ENCODE results near the gene MPRIP.

The MPRIP gene

DNA sequence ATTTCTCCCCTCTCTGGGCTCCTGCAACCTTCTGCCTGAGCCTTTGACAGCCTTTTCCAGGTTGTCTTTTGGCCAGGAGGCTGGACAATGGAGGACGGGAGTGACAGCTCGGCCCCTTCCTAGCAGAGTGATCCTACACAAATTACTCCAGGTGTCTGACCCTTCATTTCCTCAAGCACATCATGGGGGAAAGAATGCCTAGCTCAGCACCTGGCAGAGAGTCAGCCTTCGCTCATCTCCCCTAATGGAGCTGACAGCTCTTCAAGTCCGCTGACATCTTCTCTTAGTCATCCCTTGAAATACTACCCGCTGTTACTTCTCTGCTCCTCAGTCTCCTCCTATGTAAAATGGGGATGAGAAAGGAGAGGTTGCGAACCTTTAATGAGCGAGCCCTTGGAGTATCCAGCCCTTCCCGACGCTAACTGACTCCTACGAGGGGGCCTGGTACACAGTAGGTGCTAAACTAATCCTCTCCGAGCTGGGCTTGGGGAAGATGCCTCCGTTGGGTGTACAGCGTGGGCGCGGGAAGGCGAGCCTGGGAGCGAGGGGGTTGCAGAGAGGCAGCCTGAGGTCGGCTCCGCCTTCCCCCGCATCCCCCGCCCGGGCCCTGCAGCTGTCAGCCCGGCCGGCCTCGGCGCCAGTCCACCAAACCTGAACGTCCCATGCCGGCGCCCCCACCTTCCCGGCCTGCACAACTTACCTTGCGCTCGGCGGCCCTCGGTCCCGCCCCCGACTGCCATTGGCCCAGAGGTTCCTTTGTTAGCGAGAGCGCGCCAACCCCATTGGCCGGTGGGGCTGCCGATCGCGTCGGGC lies 480 bp upstream of the MPRIP start:
- TF ChIP-seq TAF1 (IDR thresholded peaks at IDR 0.05; ENCODE audit: borderline replicate concordance, insufficient read depth, low read length) (peak; percentile 42; the same call in 1 of the 2 replicates), FOXP2 (optimal IDR thresholded peaks at IDR 0.05; ENCODE audit: borderline replicate concordance, extremely low read depth, extremely low read length, insufficient read depth) (peak; percentile 55), SIN3A (IDR thresholded peaks at IDR 0.05; ENCODE audit: borderline replicate concordance, insufficient read depth, low read length) (peak; percentile 61; the same call in 1 of the 2 replicates), POLR2AphosphoS5 (IDR thresholded peaks at IDR 0.05; ENCODE audit: low read depth, low read length) (peak; percentile 42; the same call in 1 of the 2 replicates)
- TF ChIP-seq, protein P1, sequence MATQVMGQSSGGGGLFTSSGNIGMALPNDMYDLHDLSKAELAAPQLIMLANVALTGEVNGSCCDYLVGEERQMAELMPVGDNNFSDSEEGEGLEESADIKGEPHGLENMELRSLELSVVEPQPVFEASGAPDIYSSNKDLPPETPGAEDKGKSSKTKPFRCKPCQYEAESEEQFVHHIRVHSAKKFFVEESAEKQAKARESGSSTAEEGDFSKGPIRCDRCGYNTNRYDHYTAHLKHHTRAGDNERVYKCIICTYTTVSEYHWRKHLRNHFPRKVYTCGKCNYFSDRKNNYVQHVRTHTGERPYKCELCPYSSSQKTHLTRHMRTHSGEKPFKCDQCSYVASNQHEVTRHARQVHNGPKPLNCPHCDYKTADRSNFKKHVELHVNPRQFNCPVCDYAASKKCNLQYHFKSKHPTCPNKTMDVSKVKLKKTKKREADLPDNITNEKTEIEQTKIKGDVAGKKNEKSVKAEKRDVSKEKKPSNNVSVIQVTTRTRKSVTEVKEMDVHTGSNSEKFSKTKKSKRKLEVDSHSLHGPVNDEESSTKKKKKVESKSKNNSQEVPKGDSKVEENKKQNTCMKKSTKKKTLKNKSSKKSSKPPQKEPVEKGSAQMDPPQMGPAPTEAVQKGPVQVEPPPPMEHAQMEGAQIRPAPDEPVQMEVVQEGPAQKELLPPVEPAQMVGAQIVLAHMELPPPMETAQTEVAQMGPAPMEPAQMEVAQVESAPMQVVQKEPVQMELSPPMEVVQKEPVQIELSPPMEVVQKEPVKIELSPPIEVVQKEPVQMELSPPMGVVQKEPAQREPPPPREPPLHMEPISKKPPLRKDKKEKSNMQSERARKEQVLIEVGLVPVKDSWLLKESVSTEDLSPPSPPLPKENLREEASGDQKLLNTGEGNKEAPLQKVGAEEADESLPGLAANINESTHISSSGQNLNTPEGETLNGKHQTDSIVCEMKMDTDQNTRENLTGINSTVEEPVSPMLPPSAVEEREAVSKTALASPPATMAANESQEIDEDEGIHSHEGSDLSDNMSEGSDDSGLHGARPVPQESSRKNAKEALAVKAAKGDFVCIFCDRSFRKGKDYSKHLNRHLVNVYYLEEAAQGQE (IDR thresholded peaks at IDR 0.05; ENCODE audit: insufficient read depth in 1 of 2, low read depth in 2 of 2, low read length in 2 of 2), result no peak

DNA sequence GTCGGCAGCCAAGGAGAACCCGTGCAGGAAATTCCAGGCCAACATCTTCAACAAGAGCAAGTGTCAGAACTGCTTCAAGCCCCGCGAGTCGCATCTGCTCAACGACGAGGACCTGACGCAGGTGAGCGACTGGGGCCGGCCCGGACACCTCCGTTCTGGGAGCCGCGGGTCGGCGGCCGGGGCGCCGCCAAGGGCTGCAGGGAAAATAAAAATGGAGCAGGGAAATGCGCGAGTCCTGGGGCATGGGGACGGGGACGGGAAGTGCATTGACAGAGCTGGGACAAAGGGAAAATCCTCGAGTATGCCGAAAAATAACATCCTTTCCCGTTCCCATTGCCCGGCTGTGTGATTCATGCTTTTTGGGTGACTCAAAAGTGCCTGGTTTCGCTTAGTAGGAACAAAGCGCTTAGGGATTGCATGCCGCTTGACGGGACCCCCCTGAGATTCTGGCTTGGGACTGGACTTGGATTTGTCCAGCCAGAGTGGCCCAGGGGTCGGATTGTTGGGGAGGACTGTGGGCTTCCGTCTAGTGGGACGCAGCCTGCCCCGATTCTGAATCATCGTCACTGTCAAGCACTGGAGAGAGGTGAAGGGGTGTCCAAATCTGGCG lies 699 bp downstream of the MPRIP start:
- no peak for TF ChIP-seq POLR2AphosphoS5 (IDR thresholded peaks at IDR 0.05; ENCODE audit: low read depth, low read length)
- TF ChIP-seq TAF1 (IDR thresholded peaks at IDR 0.05; ENCODE audit: borderline replicate concordance, insufficient read depth, low read length), result no peak
- TF ChIP-seq, protein P1 (IDR thresholded peaks at IDR 0.05; ENCODE audit: insufficient read depth in 1 of 2, low read depth in 2 of 2, low read length in 2 of 2), result no peak
- TF ChIP-seq SIN3A (IDR thresholded peaks at IDR 0.05; ENCODE audit: borderline replicate concordance, insufficient read depth, low read length), result peak; percentile 67; the same call in 1 of the 2 replicates

DNA sequence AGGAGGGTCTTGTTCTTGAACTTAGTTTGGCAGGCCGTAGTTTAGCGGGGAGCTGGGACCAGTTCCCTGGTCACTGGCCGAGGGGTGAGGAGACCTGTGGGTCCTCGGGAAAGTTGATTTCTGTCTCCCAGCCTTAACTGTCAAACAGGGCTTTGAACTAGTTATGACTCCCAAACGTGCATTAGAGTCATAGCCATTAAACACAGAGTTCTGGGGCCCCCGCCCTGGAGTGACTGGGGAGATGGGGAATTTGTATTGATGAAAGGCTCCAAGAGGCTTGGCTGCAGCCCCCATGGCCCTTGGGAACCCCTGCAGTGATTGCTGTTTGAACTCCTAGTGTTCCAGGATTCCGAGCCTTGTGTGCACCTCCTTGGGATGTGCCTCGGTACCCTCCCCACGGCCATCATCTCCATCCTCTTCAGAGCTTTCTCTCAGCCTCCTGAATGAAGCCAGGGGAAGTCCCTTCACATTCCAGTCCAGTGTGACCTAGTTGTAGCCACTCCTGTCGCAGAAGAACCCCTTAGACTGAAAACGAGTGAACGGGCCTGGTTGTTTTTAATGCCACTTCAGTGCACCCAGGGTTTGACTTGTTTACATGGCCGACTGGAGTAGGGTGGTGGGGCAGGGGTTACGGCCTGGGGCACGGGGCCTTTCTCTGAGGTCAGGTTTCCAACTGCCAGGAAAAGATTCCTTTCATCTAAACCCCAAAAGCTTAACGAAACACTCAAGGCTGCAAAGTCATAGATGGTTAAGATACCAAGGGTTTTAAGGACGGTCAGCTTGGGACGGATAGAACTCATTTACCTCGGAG lies 1.4 kb downstream of the MPRIP start:
- TF ChIP-seq, protein P1 (IDR thresholded peaks at IDR 0.05; ENCODE audit: insufficient read depth in 1 of 2, low read depth in 2 of 2, low read length in 2 of 2), result no peak
- TF ChIP-seq POLR2AphosphoS5 (IDR thresholded peaks at IDR 0.05; ENCODE audit: low read depth, low read length), result no peak
- TF ChIP-seq TAF1 (IDR thresholded peaks at IDR 0.05; ENCODE audit: borderline replicate concordance, insufficient read depth, low read length), result no peak
- no peak; the same call in 1 of the 2 replicates for TF ChIP-seq SIN3A (IDR thresholded peaks at IDR 0.05; ENCODE audit: borderline replicate concordance, insufficient read depth, low read length)
- no peak for TF ChIP-seq FOXP2 (optimal IDR thresholded peaks at IDR 0.05; ENCODE audit: borderline replicate concordance, extremely low read depth, extremely low read length, insufficient read depth)

DNA sequence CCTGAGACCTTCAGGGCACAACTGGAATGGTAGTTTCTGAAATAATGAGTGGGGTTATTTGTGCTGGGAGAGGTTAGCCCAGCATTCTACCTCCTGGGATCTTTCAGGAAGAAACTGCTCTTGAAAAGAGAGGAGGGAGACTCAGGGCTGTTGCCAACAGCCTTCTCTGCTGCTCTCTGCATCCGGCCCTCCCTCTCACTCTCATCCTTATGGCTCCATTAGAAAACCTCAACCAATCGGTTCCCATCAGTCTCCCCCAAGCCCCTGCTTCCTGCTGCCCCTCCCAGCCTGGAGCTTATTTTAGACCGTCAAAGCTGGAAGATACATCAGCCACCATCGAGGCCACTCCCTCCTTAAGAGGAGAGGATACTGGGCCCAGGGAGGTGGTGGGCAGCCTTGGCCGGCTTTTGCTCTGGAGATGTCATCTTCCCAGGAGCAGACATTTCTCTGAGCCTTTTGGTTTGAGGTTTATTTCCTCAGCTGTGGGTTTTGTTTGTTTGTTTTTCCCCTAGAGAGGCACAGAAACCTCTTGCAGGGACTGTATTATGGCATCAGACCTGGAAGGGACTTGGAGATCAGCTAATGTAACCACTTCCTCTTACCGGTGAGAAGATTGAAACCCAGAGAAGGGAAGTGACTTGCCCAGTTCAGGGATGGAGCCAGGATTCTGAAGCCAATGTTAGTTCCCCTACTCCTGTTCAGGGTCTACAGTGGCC lies 2.7 kb downstream of the MPRIP start:
- peak; percentile 71 for TF ChIP-seq POLR2AphosphoS5 (IDR thresholded peaks at IDR 0.05; ENCODE audit: low read depth, low read length)
- no peak for TF ChIP-seq FOXP2 (optimal IDR thresholded peaks at IDR 0.05; ENCODE audit: borderline replicate concordance, extremely low read depth, extremely low read length, insufficient read depth)

DNA sequence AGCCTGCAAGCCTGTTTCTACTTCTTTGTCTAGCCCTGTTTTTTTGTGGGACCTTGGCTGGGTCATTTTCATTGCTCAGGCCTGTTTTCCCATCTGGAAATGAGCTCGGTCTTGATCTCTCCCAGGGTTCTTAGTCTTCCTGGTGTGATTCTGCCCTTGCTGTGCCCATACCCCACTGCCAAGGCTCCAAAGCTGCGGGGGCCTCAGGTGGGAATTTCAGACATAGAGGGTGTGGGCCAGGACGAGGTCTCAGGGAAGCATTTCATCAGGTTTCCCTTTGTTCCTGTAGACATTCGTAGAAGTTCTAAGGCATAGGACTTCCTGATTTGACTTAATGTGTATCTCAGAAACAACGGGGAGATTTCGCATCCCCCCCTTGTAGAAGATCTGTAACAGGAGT lies 5.8 kb downstream of the MPRIP start:
- TF ChIP-seq TAF1 (IDR thresholded peaks at IDR 0.05; ENCODE audit: borderline replicate concordance, insufficient read depth, low read length) (no peak), FOXP2 (optimal IDR thresholded peaks at IDR 0.05; ENCODE audit: borderline replicate concordance, extremely low read depth, extremely low read length, insufficient read depth) (no peak)
